ENCODE measurements around the gene OSBPL6. TPM values are rescaled to one million over a fixed set of nuclear protein-coding genes. Genes with fewer than 3 reads are reported as not detected.

The OSBPL6 gene
- polyA plus RNA-seq, 1 donor (not counting 4 experiments of a cell fraction or from before 2014, with no cell fraction given) = 11.6 TPM

GRCh38 chr2:178237488-178238153 lies 43.3 kb downstream of the OSBPL6 start:
- Histone ChIP-seq H3K4me2 (ENCODE audit: control insufficient read depth, extremely low read depth, insufficient read depth, low read depth, low read length) (peak overlapping the region; percentile 34), H3K9me3 (ENCODE audit: control insufficient read depth, low read depth, low read length) (no peaks in the 10 kb centered on the region), H3K4me1 (ENCODE audit: control insufficient read depth, extremely low read depth, insufficient read depth, low read length) (peaks cover 35% of the 10 kb centered on the region), H3K36me3 (ENCODE audit: control insufficient read depth in 2 of 2, extremely low read depth in 1 of 2, insufficient read depth in 2 of 2, low read length in 2 of 2) (peaks cover 0 to 2% of the 10 kb centered on the region in 2 experiments), H3K4me3 (ENCODE audit: control insufficient read depth in 2 of 3, extremely low read depth in 1 of 3, insufficient read depth in 2 of 3, low read depth in 1 of 3, low read length in 3 of 3) (no peak overlapping the region), H2AFZ (ENCODE audit: control insufficient read depth, low read length) (no peak overlapping the region), H3K27me3 (ENCODE audit: control insufficient read depth, extremely low read depth, insufficient read depth, low read length) (no peaks in the 10 kb centered on the region), H3K9me1 (ENCODE audit: control insufficient read depth, extremely low read depth, insufficient read depth, low read length) (peaks cover 4% of the 10 kb centered on the region), H3K27ac (ENCODE audit: control insufficient read depth, insufficient read depth, low read length) (no peak overlapping the region), H3K9ac (ENCODE audit: control insufficient read depth, extremely low read depth, insufficient read depth, low read length) (no peak overlapping the region), H3K79me2 (ENCODE audit: control insufficient read depth, insufficient read depth, low read length) (no peaks in the 10 kb centered on the region), H4K20me1 (ENCODE audit: control insufficient read depth, extremely low read depth, insufficient read depth, low read length) (no peaks in the 10 kb centered on the region)
- DNase-seq (ENCODE audit: low read depth, low spot score) (no peak), FAIRE-seq (no peak)
- no peak for TF ChIP-seq CTCF (optimal IDR thresholded peaks at IDR 0.05 in 1 of 3, IDR thresholded peaks at IDR 0.05 in 1 of 3, conservative IDR thresholded peaks at IDR 0.05 in 1 of 3; ENCODE audit: extremely low read depth in 1 of 3, insufficient read depth in 2 of 3, low read length in 3 of 3)
- no peak for TF ChIP-seq EZH2 (IDR thresholded peaks at IDR 0.05; ENCODE audit: low read length)
- dilution Hi-C loops (cut with MboI; ENCODE audit: extremely low pct_ligation_motif_present, low sequenced_read_pairs) = no loop called here

GRCh38 chr2:178238154-178238521 lies 43.8 kb downstream of the OSBPL6 start:
- Histone ChIP-seq H3K4me2 (ENCODE audit: control insufficient read depth, extremely low read depth, insufficient read depth, low read depth, low read length) (peak overlapping the region; percentile 34), H3K36me3 (ENCODE audit: control insufficient read depth in 2 of 2, extremely low read depth in 1 of 2, insufficient read depth in 2 of 2, low read length in 2 of 2) (peaks cover 0 to 2% of the 10 kb centered on the region in 2 experiments), H3K9me3 (ENCODE audit: control insufficient read depth, low read depth, low read length) (no peaks in the 10 kb centered on the region), H3K79me2 (ENCODE audit: control insufficient read depth, insufficient read depth, low read length) (no peaks in the 10 kb centered on the region), H3K9me1 (ENCODE audit: control insufficient read depth, extremely low read depth, insufficient read depth, low read length) (peaks cover 4% of the 10 kb centered on the region), H2AFZ (ENCODE audit: control insufficient read depth, low read length) (no peak overlapping the region), H3K27ac (ENCODE audit: control insufficient read depth, insufficient read depth, low read length) (no peak overlapping the region), H3K4me1 (ENCODE audit: control insufficient read depth, extremely low read depth, insufficient read depth, low read length) (peaks cover 33% of the 10 kb centered on the region), H4K20me1 (ENCODE audit: control insufficient read depth, extremely low read depth, insufficient read depth, low read length) (no peaks in the 10 kb centered on the region), H3K4me3 (ENCODE audit: control insufficient read depth in 2 of 3, extremely low read depth in 1 of 3, insufficient read depth in 2 of 3, low read depth in 1 of 3, low read length in 3 of 3) (no peak overlapping the region), H3K9ac (ENCODE audit: control insufficient read depth, extremely low read depth, insufficient read depth, low read length) (no peak overlapping the region), H3K27me3 (ENCODE audit: control insufficient read depth, extremely low read depth, insufficient read depth, low read length) (no peaks in the 10 kb centered on the region)
- no peak for FAIRE-seq
- dilution Hi-C loops (cut with MboI; ENCODE audit: extremely low pct_ligation_motif_present, low sequenced_read_pairs) = no loop called here
- no peak for DNase-seq (ENCODE audit: low read depth, low spot score)
- no peak for TF ChIP-seq CTCF (optimal IDR thresholded peaks at IDR 0.05 in 1 of 3, IDR thresholded peaks at IDR 0.05 in 1 of 3, conservative IDR thresholded peaks at IDR 0.05 in 1 of 3; ENCODE audit: extremely low read depth in 1 of 3, insufficient read depth in 2 of 3, low read length in 3 of 3)
- no peak for TF ChIP-seq EZH2 (IDR thresholded peaks at IDR 0.05; ENCODE audit: low read length)

Data from keratinocyte (primary cell).